H54 (cell line): Measurements from ENCODE around the gene PDHA1.

Source experiments
- DNase-seq: peaks from one replicate; pipeline ENCODE4 v3.0.0; 2011; ENCODE audit warnings: low spot score, mixed read lengths; ENCODE audit not compliant: insufficient read length
- FAIRE-seq: peaks from 3 replicates; lab custom pipeline; 2011; peaks lifted over from hg19 to GRCh38; lab: Jason Lieb, UNC
- POLR2A ChIP-seq: IDR thresholded peaks from 2 replicates; pipeline ENCODE4 v1.6.1; 2011; ENCODE audit warnings: low read depth, mild to moderate bottlenecking, low read length

The PDHA1 gene

DNA sequence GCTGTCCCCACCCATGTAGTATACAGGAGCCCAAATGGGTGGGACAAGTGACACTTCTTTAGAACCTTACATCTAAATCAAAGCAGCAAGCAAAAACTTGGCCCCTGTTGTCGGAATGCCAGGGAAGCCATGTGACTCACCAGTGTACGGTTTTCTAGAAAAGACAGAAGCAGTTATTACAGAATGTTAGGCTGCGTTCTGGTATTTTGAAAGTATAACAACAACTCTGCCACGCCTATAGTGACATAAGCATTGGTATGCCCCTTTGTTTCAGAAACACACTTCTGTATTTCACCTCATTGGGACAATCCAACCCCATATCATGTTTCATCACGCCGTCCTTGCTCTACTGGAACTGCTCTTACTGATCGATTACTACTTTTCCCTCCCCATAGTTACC lies 14.8 kb downstream of the PDHA1 start:
- FAIRE-seq (no peak), DNase-seq (no peak)
- TF ChIP-seq POLR2A, result no peak

DNA sequence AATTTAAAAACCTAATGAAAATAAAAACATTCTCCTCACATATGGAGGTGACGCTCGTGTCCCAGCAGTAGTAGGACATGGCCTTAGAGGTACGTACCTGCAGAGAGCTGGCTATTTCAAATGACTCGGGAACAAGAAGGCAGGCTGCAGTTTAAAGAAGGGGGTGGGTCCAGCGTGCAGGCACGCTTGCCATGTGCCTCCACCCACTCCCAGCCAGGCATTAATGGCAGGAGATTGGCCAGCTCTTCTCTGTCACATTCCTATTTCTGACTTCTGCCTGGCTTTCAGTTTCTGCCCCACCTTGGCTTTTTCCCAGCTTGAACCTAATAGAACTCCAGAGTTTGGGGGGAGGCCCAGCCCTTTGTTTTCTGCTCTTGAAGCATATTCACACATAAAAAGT lies 17.2 kb downstream of the PDHA1 start:
- FAIRE-seq, result no peak
- DNase-seq, result no peak
- TF ChIP-seq POLR2A, result no peak

DNA sequence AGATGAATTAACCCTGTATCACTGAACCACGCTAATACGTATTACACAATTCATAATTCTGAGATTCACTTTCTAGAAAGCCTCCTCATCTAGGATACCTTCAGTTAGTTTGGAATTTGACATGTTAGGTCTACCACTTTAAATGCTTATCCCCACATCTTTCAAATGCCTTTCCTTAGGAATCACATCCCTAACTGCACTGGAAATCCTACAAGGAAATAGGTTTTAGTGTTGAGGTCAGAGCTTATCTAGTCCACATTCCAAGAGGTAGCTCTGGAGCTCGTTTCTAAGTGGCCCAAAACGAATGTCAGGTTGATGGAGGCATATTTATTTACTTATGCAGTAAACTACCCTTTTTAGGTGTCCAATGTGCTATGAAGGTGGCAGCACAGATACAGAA lies 18.0 kb downstream of the PDHA1 start:
- FAIRE-seq (no peak), DNase-seq (no peak)
- TF ChIP-seq POLR2A, result no peak

GRCh38 chrX:19368576-19368975 lies 24.8 kb downstream of the PDHA1 start:
- no peak for FAIRE-seq
- DNase-seq, result no peak
- TF ChIP-seq POLR2A, result no peak

GRCh38 chrX:19370061-19370460 lies 26.3 kb downstream of the PDHA1 start:
- FAIRE-seq, result no peak
- TF ChIP-seq POLR2A, result no peak
- no peak for DNase-seq

DNA sequence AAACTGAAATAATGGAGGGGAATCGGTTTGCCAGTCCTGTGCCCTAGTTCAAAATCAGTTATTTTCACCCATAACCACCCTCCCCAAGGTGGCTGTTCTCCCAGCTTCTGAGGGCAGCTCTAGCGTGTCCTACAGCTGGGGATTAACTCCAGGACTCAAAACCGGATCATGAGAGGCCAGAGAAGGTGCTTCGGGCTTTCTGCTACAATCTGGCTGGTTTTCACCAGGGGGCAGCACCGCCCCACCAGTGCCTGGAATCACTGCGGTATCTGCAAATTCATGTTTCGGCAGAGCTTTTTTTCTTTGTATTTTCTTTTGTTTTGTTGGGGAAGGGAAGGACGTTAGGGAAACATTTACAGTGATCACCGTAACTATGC lies 28.4 kb downstream of the PDHA1 start:
- TF ChIP-seq POLR2A, result no peak
- FAIRE-seq (no peak), DNase-seq (no peak)

DNA sequence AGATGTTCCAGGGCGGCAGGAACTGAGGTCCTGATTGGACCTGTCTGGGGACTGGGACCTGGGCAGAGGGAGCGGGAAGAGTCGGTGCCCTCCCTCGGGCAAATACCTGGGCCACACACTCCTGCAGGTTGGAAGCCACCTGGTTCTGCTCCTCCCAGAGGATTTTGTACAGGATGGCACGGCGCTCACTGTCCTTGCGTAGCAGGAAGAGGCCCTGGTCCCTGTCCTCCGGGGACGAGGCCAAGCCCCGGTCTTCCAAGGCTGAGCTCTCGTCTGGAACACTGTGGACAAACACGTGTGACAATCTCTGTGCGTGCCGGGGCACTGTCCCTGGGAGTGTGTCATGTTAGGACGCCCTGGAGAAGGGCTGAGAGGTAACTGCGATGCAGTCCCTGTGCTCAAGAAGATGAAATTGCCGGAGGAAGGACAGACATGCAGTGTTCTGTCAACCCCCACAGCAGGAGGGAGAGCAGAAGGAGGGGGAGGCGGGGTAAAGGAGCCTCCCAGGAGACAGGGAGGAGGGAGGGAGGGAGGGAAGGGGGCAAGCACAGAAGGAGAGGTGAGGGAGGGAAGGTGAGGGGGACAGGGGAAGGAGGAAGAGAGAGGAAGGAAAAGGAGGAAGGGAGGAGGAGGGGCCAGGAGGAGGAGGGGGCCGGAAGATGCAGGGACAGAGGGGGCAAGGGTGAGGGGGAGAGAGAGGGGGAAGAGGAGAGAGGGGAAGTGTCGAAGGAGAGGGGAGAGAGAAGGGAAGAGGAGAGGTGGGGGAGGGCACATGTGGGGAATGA lies 29.0 kb downstream of the PDHA1 start:
- no peak for FAIRE-seq
- no peak for DNase-seq

GRCh38 chrX:19373351-19373891 lies 29.7 kb downstream of the PDHA1 start:
- no peak for DNase-seq
- TF ChIP-seq POLR2A, result no peak
- FAIRE-seq, result no peak

More for the DNA sequence above, 29.0 kb downstream of the PDHA1 start:
- no peak for TF ChIP-seq POLR2A

DNA sequence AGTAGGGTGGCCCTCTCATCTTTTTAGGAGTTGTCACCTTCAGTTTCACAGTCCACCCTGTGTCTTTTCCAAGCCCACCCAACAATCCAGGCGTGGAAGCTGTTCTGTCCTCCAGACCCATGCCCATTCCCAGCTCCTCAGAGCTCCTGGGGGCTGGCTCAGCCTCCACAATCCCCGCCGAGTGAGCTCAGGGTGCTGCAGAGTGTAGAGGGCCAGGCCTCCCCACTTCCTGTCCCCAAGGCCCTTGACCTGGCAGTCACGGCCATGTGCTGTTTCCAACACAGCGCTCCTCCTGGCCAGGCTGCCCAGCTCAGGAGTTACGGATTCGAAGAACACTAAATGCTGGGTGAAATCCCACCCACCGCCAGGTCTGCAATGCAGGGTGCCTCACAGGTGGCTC lies 31.8 kb downstream of the PDHA1 start:
- TF ChIP-seq POLR2A, result no peak
- no peak for FAIRE-seq
- DNase-seq, result no peak

- FAIRE-seq (no peak), DNase-seq (no peak)
- TF ChIP-seq POLR2A, result no peak
Measured at GRCh38 chrX:19377799-19378198, 34.1 kb downstream of the PDHA1 start.

GRCh38 chrX:19381326-19381725 lies 37.6 kb downstream of the PDHA1 start:
- FAIRE-seq, result no peak
- no peak for TF ChIP-seq POLR2A
- DNase-seq, result no peak

DNA sequence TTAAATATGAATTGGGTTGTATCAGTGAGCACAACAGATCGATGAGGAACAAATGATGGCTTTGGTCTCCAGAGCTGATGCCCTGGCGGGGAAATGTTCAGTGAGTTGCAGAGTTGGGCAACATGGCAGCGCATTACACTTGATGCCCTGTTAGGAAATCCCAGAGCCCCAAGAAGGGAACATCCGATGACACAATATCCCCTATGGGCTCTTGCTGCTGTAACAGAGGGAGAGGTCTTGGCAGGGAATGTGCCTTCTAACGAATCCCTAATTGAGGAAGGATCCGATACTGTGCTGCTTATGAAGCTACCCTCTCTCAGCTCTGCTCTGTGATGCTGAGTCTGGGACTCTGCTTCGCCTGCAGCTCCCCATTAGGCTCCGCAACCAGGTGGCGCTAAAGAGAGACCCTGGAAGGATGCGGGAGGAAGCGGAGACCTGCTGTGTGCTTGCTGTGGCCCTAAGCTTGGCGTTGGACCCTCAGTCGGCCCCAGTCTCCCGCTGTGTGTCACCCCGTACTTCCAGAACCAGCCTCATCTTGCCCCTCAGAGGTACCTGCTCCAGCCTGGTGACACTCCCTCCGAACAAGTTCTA lies 38.9 kb downstream of the PDHA1 start:
- DNase-seq, result no peak
- TF ChIP-seq POLR2A, result no peak
- no peak for FAIRE-seq

DNA sequence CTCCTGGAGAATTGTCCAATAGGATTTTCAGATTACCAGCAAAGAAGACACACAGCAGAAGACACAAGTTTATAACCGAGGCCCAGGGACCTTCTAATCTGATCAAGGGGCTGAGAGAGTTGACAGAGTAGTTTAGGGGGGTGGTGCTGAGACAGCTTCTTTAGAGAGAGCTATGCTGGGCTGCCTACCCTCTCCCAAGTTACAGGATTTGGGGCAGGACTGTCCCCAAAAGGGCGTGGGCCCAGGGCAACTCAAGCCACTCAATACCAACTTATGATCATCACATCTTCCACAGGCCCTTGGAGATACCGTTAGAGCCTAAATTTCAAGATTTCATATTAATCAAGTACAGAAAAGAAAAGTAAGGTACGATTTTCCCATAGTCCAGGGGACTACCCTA lies 43.0 kb downstream of the PDHA1 start:
- DNase-seq (no peak), FAIRE-seq (no peak)
- no peak for TF ChIP-seq POLR2A

DNA sequence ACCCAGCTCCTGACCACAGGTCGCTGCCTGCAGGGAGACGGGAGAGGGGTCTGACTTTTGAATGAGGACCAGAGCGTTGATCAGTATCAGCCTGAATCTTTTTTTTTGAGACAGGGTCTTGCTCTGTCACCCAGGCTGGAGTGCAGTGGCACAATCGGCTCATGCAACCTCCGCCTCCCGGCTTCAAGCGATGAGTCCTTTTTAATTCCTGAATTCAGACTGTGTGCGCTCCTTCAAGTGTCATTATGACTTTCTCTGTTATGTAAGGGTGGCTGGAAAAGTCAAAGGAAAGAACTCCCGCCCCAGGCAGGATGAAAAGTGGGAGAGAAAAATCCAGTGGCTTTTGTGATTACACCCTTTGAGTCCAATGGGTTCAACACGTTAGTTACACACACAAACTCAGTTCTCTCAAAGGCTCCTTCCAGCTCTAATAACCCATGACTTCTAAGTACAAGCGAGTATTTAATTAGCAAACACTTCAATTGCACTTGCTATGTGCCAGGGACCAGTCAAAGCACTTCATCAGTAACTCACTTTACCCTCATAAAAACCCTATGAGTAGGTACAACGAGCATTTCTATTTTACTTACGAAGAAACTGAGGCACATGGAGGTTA lies 44.4 kb downstream of the PDHA1 start:
- no peak for TF ChIP-seq POLR2A
- FAIRE-seq (no peak), DNase-seq (no peak)
